HT-29 (cell line): ENCODE measurements around the gene WDR86. TPM values are rescaled to one million over a fixed set of nuclear protein-coding genes. Genes with fewer than 3 reads are reported as not detected.
A peak's percentile ranks its signal among the peaks of the same experiment; 100 is the strongest.

Experiments used
- DNase-seq: peaks from one replicate; pipeline ENCODE4 v3.0.0-alpha.2; 2015; ENCODE audit warnings: low spot score
- total RNA-seq: library from RNA; depleted of rRNA; stranded (reverse); fragments of >200 nt; shearing (Covaris generic); gene quantifications from 2 replicates; pipeline ENCODE4 v1.2.3, GENCODE V29; 2014

The WDR86 gene
- total RNA-seq, 1 experiment from 2014 or later = 1.8 TPM

DNA sequence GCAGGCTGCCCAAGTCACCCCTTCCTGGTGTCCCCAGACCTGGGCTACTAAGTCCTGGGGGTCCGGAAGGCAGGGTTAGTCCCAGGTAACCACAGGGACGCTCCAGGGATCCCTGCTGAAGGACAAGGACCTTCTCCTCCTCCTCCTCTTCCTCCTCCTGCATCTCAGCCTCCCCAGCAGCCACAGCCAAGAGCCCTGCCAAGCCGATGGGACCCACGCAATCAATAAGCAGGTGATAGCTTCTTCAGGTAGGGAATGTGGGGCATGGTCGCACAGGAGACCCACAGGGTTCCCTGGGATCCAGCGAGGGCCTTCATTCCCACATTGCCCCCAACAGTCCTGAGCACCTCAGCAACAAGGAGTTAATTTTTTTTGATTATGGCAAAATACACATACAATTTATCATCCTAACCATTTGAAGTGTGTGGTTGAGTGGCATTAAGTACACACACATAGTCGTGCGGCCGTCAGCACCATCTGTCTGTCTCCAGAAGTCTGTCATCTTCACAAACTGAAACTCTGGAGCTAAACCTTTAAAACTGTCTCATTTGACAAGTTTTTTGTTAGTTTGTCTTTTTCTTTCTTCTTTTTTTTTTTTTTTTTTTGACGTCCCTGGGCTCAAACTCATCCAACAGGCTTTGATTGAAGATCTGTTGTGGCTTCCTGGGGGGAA lies 18.0 kb upstream of the WDR86 start:
- no peak for DNase-seq

GRCh38 chr7:151426904-151427704 lies 17.3 kb upstream of the WDR86 start:
- no peak for DNase-seq

DNA sequence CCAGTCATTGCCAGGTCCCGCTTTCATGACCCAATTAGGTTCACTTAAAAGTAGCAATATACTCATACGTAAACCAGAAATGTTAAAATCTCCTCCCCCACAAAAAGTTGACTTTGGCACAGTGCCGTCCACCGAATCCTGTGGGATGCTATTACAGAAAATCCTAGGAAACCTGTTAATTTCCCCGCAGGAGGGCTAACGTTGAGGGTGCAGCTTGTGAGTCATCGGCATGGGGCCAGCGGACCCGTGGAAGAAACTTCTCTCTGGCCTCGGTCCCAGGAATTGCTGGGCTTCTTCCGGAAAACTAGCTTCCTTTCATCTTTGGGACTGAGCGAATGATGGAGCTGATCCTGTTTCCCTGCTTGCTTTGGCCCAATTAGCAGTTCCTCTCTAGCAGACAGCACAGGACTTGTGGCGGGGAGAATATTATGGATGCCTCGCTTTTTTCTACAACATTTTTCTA lies 16.6 kb upstream of the WDR86 start:
- peak; percentile 81 for DNase-seq

DNA sequence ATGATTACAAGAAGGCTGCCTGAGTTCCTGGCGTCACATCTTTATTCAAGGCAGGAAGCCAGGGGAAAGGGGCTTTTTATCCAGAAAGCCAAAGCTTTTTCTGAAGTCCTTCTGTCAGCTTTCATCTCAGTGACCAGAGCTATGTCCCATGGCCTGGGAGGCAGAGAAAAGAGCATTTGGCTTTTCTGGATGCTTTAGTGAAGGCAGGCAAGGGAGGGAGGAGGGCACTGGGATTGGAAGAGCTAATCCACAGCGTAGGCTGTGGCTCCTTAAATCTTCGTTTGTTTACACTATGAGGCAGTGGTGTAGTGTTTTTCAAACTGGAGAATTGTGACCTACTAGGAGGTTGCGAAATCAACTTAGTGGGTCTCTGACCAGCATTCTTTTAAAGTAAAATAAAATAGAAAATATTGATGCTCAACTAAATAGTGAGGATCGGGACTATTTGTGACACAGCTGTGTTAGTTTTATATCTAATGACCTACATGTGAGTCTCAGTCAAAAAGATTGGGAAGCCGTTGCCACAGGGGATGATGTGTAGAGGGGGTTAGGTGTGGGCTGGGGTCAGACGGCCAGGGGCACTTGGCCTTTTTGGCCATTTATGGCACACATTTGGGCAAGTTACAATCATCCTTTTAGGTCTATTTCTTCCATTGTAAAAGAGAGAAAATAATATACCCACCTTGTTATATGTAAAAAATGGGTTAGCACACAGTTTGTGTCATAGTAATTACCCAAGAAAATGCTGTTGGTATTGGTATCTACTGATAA lies 16.0 kb upstream of the WDR86 start:
- DNase-seq = no peak

- DNase-seq = no peak
Measured at GRCh38 chr7:151424799-151425198, 15.0 kb upstream of the WDR86 start.

DNA sequence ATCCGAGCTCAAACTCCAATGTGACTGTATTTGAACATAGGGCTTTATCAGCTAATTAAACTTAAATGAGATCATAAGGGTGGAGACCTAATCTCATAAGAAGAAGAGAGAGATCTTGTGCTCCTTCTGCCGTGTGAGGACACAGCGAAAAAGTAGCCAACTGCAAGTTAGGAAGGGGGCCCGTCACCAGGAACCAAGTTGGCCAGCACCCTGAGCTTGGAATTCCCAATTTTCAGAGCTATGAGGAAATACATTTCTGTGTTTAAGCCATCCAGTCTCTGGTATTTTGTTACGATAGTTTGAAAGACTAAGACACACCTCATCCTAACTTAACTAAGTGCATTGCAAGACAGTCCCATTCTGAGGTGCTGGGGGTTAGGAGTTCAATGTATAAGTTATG lies 14.1 kb upstream of the WDR86 start:
- no peak for DNase-seq

- DNase-seq = no peak
Measured at GRCh38 chr7:151423226-151423625, 13.4 kb upstream of the WDR86 start.

GRCh38 chr7:151422212-151422611 lies 12.4 kb upstream of the WDR86 start:
- no peak for DNase-seq

GRCh38 chr7:151420144-151420543 lies 10.3 kb upstream of the WDR86 start:
- no peak for DNase-seq

DNA sequence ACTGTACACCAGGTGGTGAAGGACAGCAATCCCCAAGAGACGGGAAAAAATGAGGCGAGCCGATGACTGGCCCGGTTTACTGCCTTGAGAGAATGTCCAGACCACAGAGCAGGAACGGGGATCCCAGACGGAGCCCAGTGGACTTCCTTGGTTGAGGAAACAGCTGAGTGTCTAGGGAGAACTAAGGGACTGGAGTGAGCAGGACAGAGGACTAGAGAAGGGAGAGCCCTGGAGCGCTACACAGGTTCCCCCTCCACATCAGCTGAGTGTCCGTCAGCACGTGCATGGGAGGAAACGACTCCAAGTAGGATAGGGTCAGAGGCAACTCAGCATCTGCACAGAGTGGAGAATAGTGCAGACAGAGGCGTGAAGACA lies 7.1 kb upstream of the WDR86 start:
- no peak for DNase-seq

- no peak for DNase-seq
Measured at GRCh38 chr7:151416112-151416940, 6.5 kb upstream of the WDR86 start.

DNA sequence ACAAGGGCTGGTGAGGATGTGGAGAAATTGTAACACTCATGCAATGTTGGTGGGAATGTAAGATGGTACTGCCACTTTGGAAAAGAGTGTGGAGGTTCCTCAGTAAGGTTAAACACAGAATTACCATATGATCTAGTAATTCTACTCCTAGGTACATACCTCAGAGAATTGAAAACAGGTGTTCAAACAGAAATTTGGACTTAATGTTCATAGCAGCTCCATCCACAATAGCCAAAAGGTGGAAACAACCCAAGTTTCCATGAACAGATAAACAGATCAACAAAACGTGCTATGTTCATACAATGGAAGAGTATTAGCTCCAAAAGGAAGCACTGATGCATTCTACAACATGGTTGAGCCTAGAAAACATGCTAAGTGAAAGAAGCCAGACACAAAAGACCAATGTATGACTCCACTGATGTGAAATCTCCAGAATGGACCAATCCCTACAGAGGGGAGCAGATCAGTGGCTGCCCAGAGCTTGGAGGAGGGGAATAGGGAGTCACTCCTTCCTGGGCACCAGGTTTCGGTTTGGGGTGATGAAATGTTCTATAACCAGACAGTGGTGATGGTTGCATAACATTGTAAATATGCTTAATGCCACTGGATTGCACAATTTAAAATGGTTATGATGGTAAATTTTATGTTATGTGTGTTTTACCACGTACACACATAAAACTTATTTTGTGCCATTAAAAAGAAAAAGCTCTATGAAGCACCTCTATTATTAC lies 5.7 kb upstream of the WDR86 start:
- DNase-seq = no peak

DNA sequence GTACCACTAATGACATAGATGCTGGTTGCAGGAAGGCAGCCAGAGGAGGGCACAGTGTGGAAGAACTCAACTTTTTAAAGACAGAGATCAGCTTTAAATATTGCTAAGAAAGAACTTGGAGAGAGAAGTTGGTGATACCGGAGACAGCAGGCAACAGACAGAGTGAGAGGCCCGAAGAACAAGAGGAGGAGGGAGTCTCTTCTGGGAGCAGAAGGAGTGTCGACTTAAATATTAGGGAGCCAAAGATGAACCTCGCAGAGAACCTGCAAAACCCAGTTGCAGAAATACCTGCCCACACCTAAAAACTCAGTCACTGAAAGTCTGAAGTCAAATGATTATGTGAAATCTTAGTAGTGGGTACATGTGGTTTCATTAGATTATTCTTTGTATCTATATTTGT lies 3.4 kb upstream of the WDR86 start:
- DNase-seq = no peak

- no peak for DNase-seq
Measured at GRCh38 chr7:151412318-151412717, 2.5 kb upstream of the WDR86 start.

DNA sequence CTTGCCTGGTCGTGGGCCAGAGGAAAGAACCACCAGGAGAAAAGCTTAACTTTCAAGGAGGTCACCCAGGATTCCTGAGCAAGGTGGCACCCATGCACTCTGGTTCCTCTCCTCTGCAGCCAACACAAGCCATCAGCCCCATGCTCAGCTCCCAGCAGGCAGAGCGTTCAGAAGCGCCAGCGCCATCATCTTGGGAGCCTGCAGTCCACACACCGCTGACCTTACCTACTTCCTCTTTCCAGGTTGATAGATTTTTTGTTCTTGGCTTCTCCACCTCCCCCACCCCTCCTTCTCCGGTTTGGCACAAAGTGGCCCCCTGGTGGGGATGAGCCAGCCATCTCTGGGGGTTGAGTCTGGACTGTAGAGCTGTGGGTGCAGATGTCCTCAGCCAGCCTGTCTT lies 1.7 kb upstream of the WDR86 start:
- DNase-seq = no peak

- no peak for DNase-seq
Measured at GRCh38 chr7:151410405-151411390, 860 bp upstream of the WDR86 start.

GRCh38 chr7:151408839-151409666 lies 785 bp downstream of the WDR86 start:
- DNase-seq = peak; percentile 81

- DNase-seq = no peak
Measured at GRCh38 chr7:151408498-151408838, 1.4 kb downstream of the WDR86 start.
